Measurements from ENCODE around the gene CALM1.

DNA sequence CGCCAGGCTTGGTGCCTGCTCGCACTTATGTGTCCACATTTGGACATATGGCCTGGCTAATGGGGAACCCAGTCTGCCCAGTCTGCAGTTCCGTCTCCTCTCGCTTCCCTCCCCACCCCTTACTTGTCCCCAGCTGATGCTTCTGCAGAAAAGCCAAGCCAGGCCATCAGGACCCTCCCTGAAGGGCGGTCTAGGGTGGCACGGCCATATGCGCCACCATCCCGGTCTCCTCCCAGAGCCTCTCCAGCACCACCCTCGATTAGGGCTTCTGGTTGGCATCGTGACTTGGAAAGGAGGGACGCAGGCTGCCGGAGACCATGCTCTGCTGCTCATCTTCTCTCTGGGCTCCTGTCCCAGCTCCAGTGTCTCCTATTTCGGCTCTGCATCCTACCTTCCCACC, 54.6 kb downstream of the CALM1 start:
- TF ChIP-seq, protein P1, sequence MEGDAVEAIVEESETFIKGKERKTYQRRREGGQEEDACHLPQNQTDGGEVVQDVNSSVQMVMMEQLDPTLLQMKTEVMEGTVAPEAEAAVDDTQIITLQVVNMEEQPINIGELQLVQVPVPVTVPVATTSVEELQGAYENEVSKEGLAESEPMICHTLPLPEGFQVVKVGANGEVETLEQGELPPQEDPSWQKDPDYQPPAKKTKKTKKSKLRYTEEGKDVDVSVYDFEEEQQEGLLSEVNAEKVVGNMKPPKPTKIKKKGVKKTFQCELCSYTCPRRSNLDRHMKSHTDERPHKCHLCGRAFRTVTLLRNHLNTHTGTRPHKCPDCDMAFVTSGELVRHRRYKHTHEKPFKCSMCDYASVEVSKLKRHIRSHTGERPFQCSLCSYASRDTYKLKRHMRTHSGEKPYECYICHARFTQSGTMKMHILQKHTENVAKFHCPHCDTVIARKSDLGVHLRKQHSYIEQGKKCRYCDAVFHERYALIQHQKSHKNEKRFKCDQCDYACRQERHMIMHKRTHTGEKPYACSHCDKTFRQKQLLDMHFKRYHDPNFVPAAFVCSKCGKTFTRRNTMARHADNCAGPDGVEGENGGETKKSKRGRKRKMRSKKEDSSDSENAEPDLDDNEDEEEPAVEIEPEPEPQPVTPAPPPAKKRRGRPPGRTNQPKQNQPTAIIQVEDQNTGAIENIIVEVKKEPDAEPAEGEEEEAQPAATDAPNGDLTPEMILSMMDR (IDR thresholded peaks at IDR 0.05), result no peak
- TF ChIP-seq POLR2A (IDR thresholded peaks at IDR 0.05) (no peak), POLR2AphosphoS5 (IDR thresholded peaks at IDR 0.05; ENCODE audit: insufficient read depth in 1 of 2, low read depth in 1 of 2) (no peak)
